Stomach (tissue), 9 donors: Measurements from ENCODE around the gene DBNL. TPM values are rescaled to one million over a fixed set of nuclear protein-coding genes. Genes with fewer than 3 reads are reported as not detected.

Experiments used
- DNase-seq, 2 donors: peaks; one replicate each; pipeline versions ENCODE4 v3.0.0 to v3.0.0-alpha.2; 2013 to 2019
- H3K27ac ChIP-seq, 5 donors: fragments of 200-600 bp in 4 of 5; sonication (generic) in 4 of 5; one replicate each; pipeline ENCODE4 v1.5.1; 2013 to 2019; ENCODE audit warnings: mild to moderate bottlenecking in 1 of 5, moderate library complexity in 1 of 5
- H3K27me3 ChIP-seq, 3 donors: fragments of 200-600 bp; sonication (generic); one replicate each; pipeline ENCODE4 v1.5.1; 2017 to 2019; ENCODE audit warnings: mixed run types in 1 of 3
- H3K36me3 ChIP-seq, 4 donors: fragments of 200-600 bp; sonication (generic); 1 replicate in 3 of 4; 2 replicates in 1 of 4; pipeline ENCODE4 v1.5.1; 2016 to 2019
- H3K4me1 ChIP-seq, 4 donors: fragments of 200-600 bp; sonication (generic); one replicate each; pipeline ENCODE4 v1.5.1; 2016 to 2019
- H3K4me3 ChIP-seq, 4 donors: fragments of 200-600 bp; sonication (generic) in 3 of 4; one replicate each; pipeline ENCODE4 v1.5.1; 2016 to 2019; ENCODE audit warnings: mild to moderate bottlenecking in 1 of 4
- H3K9me3 ChIP-seq, 4 donors: fragments of 200-600 bp; sonication (generic); one replicate each; pipeline ENCODE4 v1.5.1; 2016 to 2019
- EP300 ChIP-seq: sonication (generic); formaldehyde crosslinking; IDR thresholded peaks from one replicate; pipeline ENCODE4 v1.6.1; 2017; ENCODE audit warnings: antibody characterized with exemption
- POLR2A ChIP-seq, 4 donors: fragments of 450-650 bp; IDR thresholded peaks; one replicate each; pipeline ENCODE4 v1.6.1; 2016; ENCODE audit warnings: antibody characterized with exemption in 4 of 4, control low read depth in 2 of 4, mild to moderate bottlenecking in 1 of 4, moderate library complexity in 1 of 4
- POLR2AphosphoS5 ChIP-seq, 3 donors: sonication (generic); formaldehyde crosslinking; IDR thresholded peaks; one replicate each; pipeline ENCODE4 v1.6.1; 2016; ENCODE audit warnings: antibody characterized with exemption in 3 of 3
- WGBS, 5 donors: extraction: QIAGEN DNeasy Blood & Tissue Kit in 3 of 5; methylation state at CpG; one replicate each; pipeline versions ENCODE4 v1.1.5 to v1.1.7; 2013 to 2018; 5-methylcytosine and 5-hydroxymethylcytosine counted together
- intact Hi-C: fragments of 100-400 bp; cut with DNase I; formaldehyde crosslinking; loops from one replicate; pipeline ENCODE4 v1.15.1; 2023; ENCODE audit warnings: low total_unique reads
- polyA plus RNA-seq, 3 donors: library from polyadenylated mRNA; stranded (reverse); fragments of 200-250 nt; gene quantifications; one replicate each; pipeline ENCODE4 v1.2.3, GENCODE V29; 2013
- total RNA-seq, 5 donors: library from RNA; depleted of rRNA; stranded (reverse); fragments of >200 nt; gene quantifications; one replicate each; pipeline versions ENCODE4 v1.1.0 to v1.2.3, GENCODE V29; 2014 to 2016
- TF ChIP-seq, protein P1 (sequence below), 7 experiments: fragments of 450-650 bp in 4 of 7; fragments of 200-600 bp in 3 of 7; sonication (generic) in 3 of 7; IDR thresholded peaks; one replicate each; pipeline ENCODE4 v1.5.1; 2016 to 2019; ENCODE audit warnings: antibody characterized with exemption in 7 of 7, control low read depth in 2 of 7, mild to moderate bottlenecking in 1 of 7
- donor health status: healthy with polysubstance abuse.
- donor health status: Bipolar disorder and iron deficiency.
- donor health status: healthy.

DBNL gene
- total and polyA plus RNA-seq, 8 donors = 27.4 to 154 (median 78.0) TPM

GRCh38 chr7:44100458-44101302, 56.2 kb downstream of the DBNL start:
- Histone ChIP-seq H3K27ac (peak overlapping the region; percentile 19 to 93 (median 88)), H3K36me3 (no peaks in the 10 kb centered on the region), H3K4me1 (peaks cover under 1 to 29% (median 18%) of the 10 kb centered on the region in 4 donors), H3K27me3 (peaks cover 0 to 30% (median 28%) of the 10 kb centered on the region in 3 donors), H3K9me3 (no peaks in the 10 kb centered on the region), H3K4me3 (no peak overlapping the region)
- no peak for TF ChIP-seq POLR2AphosphoS5 (IDR thresholded peaks at IDR 0.05)
- DNase-seq = peak in 1 of 2 donors; percentile 57
- intact Hi-C loops = no loop called here
- 50 to 70% (median 51%) methylated on average over 9 to 10 of the region's 10 CpGs for WGBS, 5 donors

DNA sequence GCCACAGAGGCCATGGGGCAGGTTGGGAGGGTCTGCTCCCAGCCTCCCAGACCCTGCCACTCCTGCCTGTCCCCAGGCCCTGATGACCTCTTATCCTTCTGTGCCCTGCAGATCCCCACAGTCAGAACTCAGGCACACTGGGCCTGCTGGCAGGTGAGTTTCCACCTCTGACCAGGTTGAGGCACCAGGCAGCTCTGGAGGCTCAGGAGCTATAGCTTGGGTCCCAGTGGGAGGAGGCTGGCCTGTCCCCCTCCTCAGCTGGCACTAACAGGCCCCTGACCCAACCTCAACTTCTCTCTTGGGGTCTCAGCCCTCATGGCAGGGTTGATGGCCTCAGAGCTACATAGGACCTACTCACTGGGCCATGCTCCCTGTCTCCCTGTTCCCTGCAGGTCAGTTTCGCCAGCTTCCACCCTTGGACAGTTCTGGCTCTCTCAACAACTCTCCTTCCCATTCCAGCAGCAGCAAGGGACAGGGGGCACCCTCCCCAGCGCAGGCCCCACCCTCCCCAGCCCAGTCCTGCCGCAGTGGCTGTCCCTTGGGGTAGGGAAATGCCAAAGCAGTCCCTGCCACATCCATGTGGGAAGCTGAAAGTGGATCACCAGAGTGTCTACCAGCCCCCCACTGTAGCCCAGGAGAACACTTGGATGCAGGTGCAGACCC, 56.9 kb downstream of the DBNL start:
- Histone ChIP-seq H3K9me3 (no peaks in the 10 kb centered on the region), H3K4me1 (peaks cover 5 to 36% (median 22%) of the 10 kb centered on the region in 4 donors), H3K36me3 (no peaks in the 10 kb centered on the region), H3K4me3 (no peak overlapping the region), H3K27me3 (peaks cover 0 to 38% (median 28%) of the 10 kb centered on the region in 3 donors), H3K27ac (peak overlapping the region in 4 of 5 donors; percentile 84 to 93 (median 90))
- intact Hi-C loops = no loop called here
- TF ChIP-seq, protein P1, sequence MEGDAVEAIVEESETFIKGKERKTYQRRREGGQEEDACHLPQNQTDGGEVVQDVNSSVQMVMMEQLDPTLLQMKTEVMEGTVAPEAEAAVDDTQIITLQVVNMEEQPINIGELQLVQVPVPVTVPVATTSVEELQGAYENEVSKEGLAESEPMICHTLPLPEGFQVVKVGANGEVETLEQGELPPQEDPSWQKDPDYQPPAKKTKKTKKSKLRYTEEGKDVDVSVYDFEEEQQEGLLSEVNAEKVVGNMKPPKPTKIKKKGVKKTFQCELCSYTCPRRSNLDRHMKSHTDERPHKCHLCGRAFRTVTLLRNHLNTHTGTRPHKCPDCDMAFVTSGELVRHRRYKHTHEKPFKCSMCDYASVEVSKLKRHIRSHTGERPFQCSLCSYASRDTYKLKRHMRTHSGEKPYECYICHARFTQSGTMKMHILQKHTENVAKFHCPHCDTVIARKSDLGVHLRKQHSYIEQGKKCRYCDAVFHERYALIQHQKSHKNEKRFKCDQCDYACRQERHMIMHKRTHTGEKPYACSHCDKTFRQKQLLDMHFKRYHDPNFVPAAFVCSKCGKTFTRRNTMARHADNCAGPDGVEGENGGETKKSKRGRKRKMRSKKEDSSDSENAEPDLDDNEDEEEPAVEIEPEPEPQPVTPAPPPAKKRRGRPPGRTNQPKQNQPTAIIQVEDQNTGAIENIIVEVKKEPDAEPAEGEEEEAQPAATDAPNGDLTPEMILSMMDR (IDR thresholded peaks at IDR 0.05) = no peak
- TF ChIP-seq EP300 = no peak
- no peak for TF ChIP-seq POLR2AphosphoS5 (IDR thresholded peaks at IDR 0.05)
- no peak for TF ChIP-seq POLR2A (IDR thresholded peaks at IDR 0.05)
- DNase-seq = no peak
- WGBS, 5 donors = 75 to 94% (median 83%) methylated on average over 2 to 3 of the region's 3 CpGs

DNA sequence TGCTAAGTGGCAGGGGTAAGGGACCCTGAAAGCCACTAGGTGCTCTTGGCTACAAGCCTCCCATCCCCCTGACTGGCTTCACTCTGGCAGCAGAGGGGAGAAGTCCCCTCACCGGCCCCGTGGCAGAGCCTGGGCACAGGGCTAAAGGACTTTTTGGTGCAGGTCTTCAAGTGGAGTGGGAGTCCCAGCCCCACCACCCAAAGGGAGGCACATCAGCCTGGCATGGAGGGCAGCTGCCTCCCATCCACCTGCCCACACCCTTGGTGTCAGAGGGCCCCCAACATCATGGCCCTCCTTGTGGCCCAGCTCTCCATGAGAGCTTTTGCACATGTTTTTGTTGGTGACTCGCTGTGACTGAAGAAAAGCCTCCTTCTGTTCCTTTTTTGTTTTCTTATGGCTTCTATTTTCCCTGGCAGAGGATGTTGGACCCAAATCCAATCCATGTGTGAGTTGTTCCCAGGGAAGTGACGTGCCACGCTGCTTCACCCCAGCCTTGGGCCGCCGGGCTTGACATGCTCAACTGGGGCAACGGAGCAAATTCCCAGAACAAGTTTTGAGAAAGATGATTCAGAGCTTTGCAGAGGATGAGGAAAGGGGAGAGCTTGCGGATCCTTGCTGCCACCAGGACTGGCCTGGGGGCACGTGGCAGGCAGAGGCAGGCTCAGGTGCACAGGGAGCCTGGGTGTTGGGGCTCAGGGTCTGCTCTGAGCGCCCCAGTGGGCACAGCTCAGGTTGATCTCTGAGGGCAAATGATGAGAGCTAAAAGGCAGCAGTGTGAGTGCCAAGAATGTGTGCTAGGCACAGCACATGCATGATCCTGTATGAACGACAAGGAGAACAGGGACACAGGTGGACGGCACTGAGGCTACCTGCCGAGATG, 57.7 kb downstream of the DBNL start:
- peaks cover 0 to 41% (median 28%) of the 10 kb centered on the region in 3 donors for H3K27me3 ChIP-seq
- H3K4me3 ChIP-seq = no peak overlapping the region
- 80 to 87% (median 83%) methylated on average over 10 to 14 of the region's 14 CpGs for WGBS, 5 donors
- no peaks in the 10 kb centered on the region for H3K9me3 ChIP-seq
- H3K27ac ChIP-seq = peak overlapping the region in 4 of 5 donors; percentile 84 to 93 (median 90)
- TF ChIP-seq EP300 (no peak), POLR2AphosphoS5 (IDR thresholded peaks at IDR 0.05) (peak in 1 of 3 donors; percentile 58)
- H3K36me3 ChIP-seq = peaks cover 0 to 7% (median 3%) of the 10 kb centered on the region in 4 donors
- no peak for DNase-seq
- intact Hi-C loops = no loop called here
- peaks cover 5 to 44% (median 28%) of the 10 kb centered on the region in 4 donors for H3K4me1 ChIP-seq

- Histone ChIP-seq H3K27ac (peak overlapping the region in 4 of 5 donors; percentile 84 to 93 (median 90)), H3K36me3 (peaks cover 0 to 13% (median 10%) of the 10 kb centered on the region in 4 donors), H3K9me3 (no peaks in the 10 kb centered on the region), H3K4me1 (peaks cover 5 to 52% (median 33%) of the 10 kb centered on the region in 4 donors), H3K4me3 (no peak overlapping the region), H3K27me3 (peaks cover 0 to 41% (median 28%) of the 10 kb centered on the region in 3 donors)
- intact Hi-C loops = no loop called here
- 75 to 82% (median 79%) methylated on average over 7 to 8 of the region's 8 CpGs for WGBS, 5 donors
- no peak for DNase-seq
- TF ChIP-seq POLR2A (IDR thresholded peaks at IDR 0.05) (no peak), POLR2AphosphoS5 (IDR thresholded peaks at IDR 0.05) (no peak), EP300 (no peak)
- TF ChIP-seq, protein P1 (IDR thresholded peaks at IDR 0.05) = no peak
Observed at GRCh38 chr7:44102846-44103565, 58.5 kb downstream of the DBNL start.
